ENCODE data around the gene KLHDC7B.

DNA sequence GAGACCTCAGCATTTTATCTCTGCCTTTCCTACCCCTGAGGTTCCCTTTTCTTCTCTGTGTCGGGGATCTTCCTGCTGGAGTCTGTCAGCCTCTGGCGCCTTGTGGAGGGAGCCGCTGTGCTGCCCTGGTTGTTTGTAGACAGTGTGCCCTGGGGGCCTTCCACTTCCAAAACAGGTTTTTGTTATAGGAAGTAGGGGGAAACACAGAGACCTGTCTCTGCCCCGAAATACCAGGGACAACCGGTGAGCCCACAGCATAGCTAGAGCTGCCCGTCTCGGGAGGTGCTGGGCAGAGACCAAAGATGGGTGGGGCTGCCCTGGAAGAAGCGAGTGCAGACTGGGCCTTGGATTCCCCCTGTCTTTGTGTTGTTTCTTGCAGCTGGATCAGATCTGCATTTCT lies 29.6 kb upstream of the KLHDC7B start:
- no peak for TF ChIP-seq POLR2AphosphoS5 (IDR thresholded peaks at IDR 0.05)
- TF ChIP-seq POLR2A (IDR thresholded peaks at IDR 0.05; ENCODE audit: low read depth), result no peak
- TF ChIP-seq, protein P1, sequence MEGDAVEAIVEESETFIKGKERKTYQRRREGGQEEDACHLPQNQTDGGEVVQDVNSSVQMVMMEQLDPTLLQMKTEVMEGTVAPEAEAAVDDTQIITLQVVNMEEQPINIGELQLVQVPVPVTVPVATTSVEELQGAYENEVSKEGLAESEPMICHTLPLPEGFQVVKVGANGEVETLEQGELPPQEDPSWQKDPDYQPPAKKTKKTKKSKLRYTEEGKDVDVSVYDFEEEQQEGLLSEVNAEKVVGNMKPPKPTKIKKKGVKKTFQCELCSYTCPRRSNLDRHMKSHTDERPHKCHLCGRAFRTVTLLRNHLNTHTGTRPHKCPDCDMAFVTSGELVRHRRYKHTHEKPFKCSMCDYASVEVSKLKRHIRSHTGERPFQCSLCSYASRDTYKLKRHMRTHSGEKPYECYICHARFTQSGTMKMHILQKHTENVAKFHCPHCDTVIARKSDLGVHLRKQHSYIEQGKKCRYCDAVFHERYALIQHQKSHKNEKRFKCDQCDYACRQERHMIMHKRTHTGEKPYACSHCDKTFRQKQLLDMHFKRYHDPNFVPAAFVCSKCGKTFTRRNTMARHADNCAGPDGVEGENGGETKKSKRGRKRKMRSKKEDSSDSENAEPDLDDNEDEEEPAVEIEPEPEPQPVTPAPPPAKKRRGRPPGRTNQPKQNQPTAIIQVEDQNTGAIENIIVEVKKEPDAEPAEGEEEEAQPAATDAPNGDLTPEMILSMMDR (IDR thresholded peaks at IDR 0.05), result no peak
